NCI-H748 (cell line): Measurements from ENCODE around the gene TRMT1.
A peak's percentile ranks its signal among the peaks of the same experiment; 100 is the strongest.

Experiments
- DNase-seq: peaks from one replicate; lab custom pipeline; 2025; ENCODE audit not compliant: unreplicated experiment; lab: John Stamatoyannopoulos, UW

The TRMT1 gene

GRCh38 chr19:13127811-13128575, 11.5 kb upstream of the TRMT1 start:
- no peak for DNase-seq

GRCh38 chr19:13127051-13127450, 10.5 kb upstream of the TRMT1 start:
- no peak for DNase-seq

GRCh38 chr19:13122980-13123957, 6.7 kb upstream of the TRMT1 start:
- DNase-seq = no peak

- no peak for DNase-seq
These were observed 5.8 kb upstream of the TRMT1 start for GRCh38 chr19:13122275-13122878.

GRCh38 chr19:13121551-13122274, 5.2 kb upstream of the TRMT1 start:
- DNase-seq = no peak

- no peak for DNase-seq
These were observed 4.3 kb upstream of the TRMT1 start for GRCh38 chr19:13120817-13121216.

- no peak for DNase-seq
These were observed 3.5 kb upstream of the TRMT1 start for GRCh38 chr19:13120031-13120430.

- no peak for DNase-seq
These were observed 3.1 kb upstream of the TRMT1 start for GRCh38 chr19:13119627-13120026.

GRCh38 chr19:13118424-13119193, 2.1 kb upstream of the TRMT1 start:
- DNase-seq = peak; percentile 76

GRCh38 chr19:13117772-13118423, 1.4 kb upstream of the TRMT1 start, which contains the start of gene NACC1:
TSS of gene NACC1 (plus strand) at chr19:13118264. CDS start at chr19:13135208, 16,944 bp downstream.
- peak; percentile 89 for DNase-seq

- DNase-seq = peak; percentile 38
These were observed 734 bp upstream of the TRMT1 start for GRCh38 chr19:13117176-13117771.

- DNase-seq = no peak
These were observed 631 bp downstream of the TRMT1 start for GRCh38 chr19:13115936-13116281.

- no peak for DNase-seq
These were observed 4.0 kb downstream of the TRMT1 start for GRCh38 chr19:13112555-13112954.

- no peak for DNase-seq
These were observed 6.4 kb downstream of the TRMT1 start for GRCh38 chr19:13110099-13110610.

- DNase-seq = no peak
These were observed 7.0 kb downstream of the TRMT1 start for GRCh38 chr19:13109361-13110098.

- no peak for DNase-seq
These were observed 11.5 kb downstream of the TRMT1 start for GRCh38 chr19:13104848-13105711.

- DNase-seq = no peak
These were observed 12.1 kb downstream of the TRMT1 start for GRCh38 chr19:13104360-13104847.
